Subcutaneous adipose tissue (tissue), 4 donors: ENCODE data around the gene DDX52. TPM values are rescaled to one million over a fixed set of nuclear protein-coding genes. Genes with fewer than 3 reads are reported as not detected.

Experiments used
- CTCF ChIP-seq: fragments of 450-650 bp; IDR thresholded peaks from one replicate; pipeline ENCODE4 v1.5.1; 2016; ENCODE audit warnings: low read depth, mild to moderate bottlenecking, control low read depth, antibody characterized with exemption, moderate library complexity
- total RNA-seq, 4 donors: library from RNA; depleted of rRNA; stranded (reverse); fragments of >200 nt; gene quantifications; one replicate each; pipeline ENCODE4 v1.1.0, GENCODE V29; 2016

The DDX52 gene
- total RNA-seq, 4 donors from 2014 or later, result 15.6 to 21.0 (median 17.3) TPM

- TF ChIP-seq CTCF, result no peak
Measured at GRCh38 chr17:37676115-37676925, 33.1 kb upstream of the DDX52 start.

DNA sequence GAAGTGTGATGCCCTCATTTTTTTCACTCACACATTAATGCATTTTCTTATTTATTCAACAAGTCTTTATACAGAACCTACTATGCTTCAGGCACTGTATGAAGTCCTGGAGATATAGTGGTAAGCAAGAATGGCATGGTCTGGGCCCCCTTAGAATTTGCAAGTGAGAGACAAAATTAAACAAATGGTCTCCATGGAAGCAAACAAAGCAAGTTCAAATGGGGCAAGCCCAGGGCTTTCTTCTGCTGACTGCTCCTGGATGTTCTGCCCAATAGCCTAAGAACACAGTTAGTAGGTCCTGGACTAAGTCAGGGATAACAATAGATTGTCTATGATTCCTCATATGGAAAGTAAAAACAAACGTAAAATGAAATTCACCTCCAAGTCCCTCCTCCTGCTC, 31.3 kb upstream of the DDX52 start:
- TF ChIP-seq CTCF, result no peak

GRCh38 chr17:37673386-37673785, 30.1 kb upstream of the DDX52 start:
- no peak for TF ChIP-seq CTCF

GRCh38 chr17:37672548-37673078, 29.4 kb upstream of the DDX52 start:
- no peak for TF ChIP-seq CTCF

DNA sequence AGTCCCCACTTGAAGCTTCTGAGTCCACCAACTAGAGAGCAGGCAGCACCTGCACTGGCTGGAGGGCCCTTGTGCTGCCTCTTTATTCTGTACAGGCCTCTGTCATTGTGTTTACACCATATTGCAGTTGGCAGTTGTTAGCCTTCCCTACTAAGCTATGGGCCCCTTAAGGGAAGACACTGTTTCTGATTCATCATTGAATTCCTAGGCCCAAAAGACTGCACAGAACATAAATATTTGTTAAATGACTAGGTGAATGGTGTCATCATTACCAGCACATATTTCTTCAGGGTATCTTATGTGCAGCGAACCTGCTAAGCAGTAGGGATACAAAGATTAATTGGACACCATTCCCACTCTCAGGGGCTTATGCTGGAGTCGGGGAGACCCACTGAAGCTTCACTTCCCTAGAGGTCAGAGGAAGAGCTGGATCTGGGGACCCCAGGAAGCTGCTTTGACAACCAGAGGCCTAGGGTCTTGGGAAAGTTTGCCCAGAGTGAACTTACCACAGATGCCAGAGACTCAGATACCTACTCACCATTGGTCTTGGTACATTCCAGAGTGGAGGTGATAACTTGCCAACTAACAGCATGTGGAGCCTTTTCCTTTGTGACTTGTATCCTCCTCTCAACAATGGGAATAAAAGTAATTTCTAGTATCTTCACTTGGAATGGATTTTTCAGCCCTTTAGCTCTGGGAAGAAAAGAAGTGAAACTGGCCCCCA, 28.7 kb upstream of the DDX52 start:
- TF ChIP-seq CTCF, result no peak

DNA sequence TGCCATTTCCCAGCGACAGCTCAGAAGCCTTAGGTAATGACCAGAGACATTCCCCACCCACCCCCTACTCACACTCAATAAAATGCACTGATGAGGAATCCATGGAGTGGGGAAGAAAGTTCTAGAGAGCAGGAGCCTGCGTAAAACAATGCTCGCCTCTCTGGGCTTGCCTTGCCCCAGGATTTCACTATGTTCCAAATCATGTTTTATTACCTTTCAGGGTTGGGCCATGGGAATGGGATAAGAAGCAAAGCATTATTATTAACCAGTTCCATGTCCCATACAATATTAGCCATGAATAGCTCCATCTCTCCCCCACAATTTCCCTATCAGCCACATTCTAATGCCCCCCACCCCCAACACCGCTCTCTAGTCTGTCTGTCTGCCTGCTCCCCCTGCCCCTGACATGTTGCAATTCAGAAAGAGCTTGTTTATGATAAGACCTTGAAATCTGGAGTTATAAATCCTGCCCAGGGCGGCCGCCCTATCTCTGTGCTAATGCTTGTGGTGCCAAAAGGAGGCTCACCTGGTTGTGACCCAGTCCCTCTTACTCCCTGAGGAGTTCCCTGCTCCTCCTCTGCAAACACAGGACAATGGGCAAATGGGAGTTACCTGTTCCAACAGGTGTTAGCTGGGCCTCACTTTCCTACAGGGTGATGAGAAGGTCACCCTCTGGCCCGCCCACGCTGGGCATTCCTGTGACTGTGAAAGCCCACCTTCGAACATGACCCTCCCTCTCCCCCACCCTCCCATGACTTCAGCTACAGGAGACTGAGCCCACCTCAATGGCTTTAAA, 28.0 kb upstream of the DDX52 start:
- no peak for TF ChIP-seq CTCF
